GM18520 (cell line): ENCODE measurements around the gene KIAA0930.

Experiments
- ATAC-seq: cut with Tn5 transposase; IDR thresholded peaks from one replicate; pipeline ENCODE4 v1.9.1; 2021; ENCODE audit not compliant: unreplicated experiment

The KIAA0930 gene

DNA sequence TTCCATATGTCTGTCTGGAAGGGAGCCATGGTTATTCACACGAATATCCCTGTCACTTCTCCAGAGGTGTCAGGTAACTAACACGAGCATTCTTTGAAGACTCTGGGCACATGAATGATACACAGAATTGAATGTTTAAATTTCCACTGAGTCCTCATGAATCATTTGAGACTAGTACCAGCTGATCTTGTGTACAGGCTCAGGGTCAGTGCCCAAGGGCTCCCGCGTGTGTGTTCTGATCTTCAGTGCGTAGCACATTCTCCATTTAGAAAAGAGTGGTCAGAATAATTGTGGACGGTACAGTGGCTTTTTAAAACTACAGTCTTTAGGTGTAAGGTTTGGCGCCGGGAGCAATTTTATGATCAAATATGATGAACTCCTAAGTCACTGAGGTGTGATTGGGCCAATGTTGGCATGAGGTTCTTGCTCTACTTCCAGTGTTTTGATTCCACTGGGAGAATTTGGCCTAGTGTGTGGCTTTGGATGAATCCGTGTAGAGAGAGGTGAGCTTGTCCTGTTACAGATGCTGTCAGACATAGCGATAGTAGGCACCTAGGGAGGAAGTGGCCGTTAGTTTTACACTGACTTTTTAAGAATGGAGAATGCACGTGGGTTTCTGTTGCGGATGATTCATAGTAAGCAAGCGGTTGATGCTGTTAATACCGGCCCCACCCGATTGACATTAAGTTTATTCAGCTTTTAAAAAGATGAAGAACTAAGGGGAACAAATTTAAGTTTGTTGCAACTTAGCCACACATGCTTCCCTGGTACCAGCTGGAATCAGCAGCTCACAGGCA, 54.8 kb downstream of the KIAA0930 start:
- ATAC-seq, result no peak

DNA sequence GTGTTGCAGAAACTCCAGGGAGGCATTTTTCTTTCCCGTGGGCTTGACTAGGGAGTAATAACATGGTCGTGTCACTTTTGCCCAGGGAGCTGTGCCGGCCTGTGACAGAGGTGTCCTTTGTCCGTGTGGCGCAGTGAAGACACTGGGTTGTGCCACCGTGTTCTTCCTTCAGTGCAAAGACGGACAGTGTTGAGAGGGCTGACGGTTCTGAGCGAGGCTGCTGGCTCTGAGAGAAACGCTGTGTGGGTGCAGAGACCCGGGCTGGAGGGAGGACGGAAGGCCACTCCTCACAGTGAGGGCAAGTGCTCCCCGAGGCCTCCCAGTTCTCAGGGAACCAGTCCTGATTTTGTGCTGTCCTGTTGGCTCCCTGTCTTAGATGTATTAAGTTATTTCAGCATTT, 56.7 kb downstream of the KIAA0930 start:
- no peak for ATAC-seq

DNA sequence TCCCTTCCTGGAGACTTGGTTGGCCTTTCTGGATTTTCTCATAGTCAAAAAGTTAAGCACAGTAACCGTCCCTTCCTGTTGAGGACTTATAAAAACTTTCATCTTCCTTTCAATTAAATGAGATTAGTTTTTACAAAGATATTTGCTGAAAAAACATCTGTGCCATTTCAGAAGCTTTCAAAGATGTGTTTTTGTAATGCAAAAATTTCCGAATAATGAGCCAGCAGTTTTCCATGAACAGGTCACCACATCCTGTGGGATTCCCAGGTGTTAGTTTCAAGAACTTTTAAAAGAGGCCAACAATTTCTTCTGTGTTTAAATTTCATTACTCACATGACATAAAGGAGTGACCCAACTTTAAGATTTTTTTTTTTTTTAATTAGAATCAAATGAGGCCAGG, 58.9 kb downstream of the KIAA0930 start:
- ATAC-seq, result no peak

DNA sequence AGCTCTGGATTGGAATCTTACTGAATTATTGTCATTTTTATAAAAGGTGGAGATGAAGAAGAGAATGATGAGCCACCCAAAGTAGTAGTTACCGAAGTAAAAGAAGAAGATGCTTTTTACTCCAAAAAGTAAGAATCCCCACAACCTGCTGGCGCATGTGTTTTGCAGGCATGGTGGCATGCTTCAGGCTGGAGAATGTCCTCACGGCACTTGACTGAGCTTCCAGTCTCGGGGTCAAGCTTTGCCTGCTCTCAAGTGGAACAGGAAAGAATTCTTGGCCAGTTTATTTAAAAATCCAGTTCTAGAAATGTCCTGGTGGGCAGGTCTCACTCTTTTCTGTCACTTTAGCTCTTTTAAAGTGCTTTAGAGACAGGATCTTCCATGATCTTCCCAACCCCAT, 59.5 kb downstream of the KIAA0930 start:
- ATAC-seq, result no peak

DNA sequence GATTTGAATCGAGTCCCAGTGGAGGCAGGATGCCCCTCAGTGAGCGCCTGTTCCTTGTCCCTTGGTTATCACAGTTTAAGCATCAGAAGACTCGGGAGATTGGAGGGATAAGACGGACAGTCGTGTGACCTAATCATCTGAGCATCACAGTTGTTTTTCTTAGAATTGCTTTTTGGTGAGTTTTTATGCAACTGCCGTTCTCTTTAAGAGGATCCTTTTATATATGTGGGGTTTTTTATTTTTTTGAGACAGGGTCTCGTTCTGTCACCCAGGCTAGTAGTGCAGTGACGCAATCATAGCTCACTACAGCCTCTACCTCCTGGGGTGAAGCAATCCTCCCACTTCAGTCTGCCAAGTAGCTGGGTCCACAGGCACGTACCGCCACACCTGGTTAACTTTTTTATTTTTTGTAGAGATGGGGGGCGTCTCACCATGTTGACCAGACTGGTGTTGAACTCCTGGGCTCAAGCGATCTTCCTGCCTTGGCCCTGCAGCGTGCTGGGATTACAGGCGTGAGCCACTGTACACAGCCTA, 60.5 kb downstream of the KIAA0930 start:
- no peak for ATAC-seq

DNA sequence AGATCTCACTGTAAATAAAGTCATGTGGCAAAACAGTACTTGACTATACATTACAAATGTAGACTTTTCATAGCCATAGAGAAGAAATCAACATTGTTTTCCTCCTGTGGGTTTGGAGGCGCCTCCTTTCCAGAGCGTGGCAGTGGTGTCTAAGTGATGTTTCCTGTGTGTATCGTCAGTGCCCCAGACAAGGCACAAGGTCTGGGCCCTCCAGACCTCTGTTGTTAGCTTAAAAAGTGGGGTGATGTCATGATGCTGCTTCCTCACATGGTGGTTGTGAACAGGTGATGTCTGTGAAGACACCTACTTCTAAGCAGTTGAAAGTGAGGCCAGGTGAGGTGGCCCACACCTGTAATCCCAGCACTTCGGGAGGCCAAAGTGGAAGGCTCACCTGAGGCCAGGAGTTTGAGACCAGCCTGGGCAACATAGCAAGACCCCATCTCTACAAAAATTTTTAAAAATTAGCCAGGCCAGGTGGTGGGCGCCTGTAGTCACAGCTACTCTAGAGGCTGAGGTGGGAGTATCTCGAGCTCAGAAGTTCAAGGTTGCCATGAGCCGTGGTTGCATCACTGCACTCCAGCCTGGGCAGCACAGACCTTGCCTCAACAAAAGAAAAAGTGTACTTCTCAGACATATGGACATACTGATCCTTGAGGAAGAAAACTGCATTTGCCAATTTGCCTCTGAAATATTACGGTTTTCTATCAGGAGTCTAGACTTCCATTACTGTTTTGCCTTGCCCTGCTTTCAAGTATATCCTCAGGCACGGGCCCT, 61.2 kb downstream of the KIAA0930 start:
- ATAC-seq, result no peak

DNA sequence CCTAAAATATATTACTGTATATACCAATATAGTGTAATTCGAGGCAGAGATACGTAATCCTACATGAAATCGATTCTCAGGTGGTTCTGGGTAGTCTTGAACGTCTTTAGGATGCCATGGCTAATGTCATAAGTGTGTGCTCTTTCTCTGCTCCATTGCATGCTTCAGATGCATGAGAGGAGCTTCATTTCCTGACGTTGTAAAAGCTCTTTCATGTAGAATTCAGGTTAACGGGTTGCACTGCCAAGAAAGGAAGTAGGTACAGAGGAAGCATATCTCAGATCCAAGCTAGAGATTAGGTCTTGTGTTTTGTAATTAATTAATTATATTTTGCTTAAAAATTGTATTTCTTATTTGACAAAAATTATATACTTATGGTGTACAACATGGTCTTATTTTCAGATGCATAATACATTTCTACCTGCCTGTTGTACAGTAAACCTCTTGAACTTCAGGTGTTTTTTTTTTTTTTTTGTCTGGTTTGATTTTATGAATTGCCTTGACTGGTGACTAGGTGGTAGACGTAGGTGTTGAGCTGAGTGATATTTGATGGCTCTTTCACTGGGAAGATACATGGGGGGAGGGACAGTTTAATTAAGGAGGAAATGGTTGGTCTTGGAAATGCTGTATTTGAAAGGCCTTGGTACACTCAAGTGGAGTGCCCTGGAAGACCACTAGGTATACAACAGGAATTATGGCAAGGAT, 67.7 kb downstream of the KIAA0930 start:
- ATAC-seq, result no peak

DNA sequence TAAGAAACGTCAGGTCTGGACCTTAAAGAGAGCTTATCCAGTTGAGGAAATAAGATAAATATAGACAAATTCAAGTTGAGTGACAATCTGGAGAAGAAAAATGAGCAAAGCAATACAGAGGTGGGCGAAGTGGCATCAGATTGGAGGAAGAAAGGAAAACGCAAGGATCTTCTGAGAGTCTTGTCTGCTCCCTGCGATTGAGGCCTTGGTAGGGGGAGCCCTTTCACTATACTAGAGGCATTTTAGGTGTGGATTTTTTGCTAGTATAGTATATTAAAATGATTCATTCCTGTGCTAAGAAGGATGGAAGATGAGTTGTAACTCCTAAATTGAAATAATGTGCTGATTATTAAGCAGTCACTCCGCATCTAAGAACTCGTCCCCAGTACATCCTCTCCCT, 68.9 kb downstream of the KIAA0930 start:
- ATAC-seq, result no peak

DNA sequence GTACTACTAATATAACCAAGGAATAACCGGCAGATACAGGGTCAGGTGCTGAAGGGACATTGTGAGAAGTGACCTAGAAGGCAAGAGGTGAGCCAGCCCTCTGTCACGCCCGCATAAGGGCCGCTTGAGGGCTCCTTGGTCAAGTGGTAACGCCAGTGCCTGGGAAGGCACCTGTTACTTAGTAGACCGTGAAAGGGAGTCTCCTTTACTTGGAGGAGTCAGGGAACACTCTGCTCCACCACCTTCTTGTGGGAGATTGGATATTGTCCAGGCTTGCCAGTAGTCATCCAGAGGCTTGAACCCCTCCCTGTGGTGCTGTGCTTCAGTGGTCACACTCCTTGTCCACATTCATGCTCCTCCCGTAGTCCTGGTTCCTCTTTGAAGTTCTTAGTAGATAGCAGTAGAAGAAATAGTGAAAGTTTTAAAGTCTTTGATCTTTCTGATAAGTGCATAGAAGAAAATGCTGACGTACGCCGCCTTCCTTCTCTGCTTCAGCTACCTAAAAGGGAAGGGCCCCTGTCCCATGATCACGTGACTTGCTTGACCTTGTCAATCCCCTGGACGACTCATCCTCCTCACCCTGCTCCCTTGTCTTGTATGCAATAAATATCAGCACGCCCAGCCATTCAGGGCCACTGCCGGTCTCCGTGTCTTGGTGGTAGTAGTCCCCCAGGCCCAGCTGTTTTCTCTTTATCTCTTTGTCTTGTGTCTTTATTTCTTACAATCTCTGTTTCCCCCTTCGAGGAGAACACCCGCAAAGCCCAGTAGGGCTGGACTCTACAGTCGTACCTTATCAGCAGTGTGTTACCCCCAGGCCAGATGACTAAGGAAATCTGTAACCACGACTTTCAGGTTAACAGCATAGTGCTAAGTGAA, 70.9 kb downstream of the KIAA0930 start:
- ATAC-seq, result no peak

DNA sequence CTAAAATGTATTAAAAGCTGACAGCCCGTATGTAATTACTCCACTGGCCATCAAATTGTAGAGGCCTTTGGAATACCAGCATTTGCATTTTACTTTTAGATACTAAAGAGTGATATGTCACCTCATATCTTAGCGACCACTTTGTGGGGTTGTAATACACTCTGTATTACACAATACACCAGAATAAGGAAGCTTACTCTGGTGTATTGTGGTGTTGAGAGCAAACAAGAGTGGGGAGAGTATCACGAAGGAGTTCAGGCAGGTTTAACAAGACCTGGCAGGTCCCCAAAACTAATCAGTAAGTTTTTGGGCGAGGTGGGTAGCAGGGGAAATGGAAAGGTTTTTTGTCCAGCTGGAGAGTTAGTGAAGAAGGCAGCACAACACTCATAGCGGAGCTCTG, 73.8 kb downstream of the KIAA0930 start:
- no peak for ATAC-seq

DNA sequence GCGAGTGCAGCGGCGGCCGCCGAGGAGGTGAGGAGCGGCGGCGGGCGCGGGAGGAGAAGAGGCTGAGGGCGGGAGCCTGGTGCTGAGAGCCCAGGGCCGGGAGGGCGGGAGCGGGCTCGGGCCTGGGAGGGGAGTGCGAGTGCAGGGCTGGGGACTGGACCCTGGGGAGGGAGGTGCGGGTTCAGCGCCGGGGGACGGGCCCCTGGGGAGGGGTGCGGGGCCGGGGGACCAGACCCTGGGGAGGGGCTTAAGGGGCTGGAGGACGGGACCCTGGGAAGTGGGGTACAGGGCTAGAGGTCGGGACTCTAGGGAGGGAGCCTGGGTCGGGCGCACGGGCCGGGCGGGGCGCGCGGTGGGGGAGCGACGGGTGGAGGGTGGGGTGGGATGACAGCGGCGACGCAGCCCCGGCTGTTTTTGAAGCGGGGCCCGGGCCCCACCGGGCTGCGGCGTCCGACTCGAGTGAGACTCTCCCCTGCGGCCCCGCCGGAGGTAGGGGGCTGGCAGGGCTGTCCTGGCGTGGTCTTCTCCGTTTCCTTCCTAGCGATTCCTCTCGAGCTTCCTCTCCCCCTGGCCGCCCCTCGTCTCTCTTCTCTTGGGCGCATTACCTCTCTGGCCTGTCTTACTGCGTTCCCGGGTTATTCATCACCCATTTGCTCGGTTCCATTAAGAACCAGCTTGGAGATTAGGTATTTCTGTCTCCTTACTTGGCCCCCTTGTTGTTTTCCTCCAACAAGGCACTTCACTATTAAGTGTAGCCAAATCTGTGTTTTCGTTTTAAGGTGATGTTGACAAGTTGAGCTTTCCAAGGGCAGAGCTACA, 76.2 kb downstream of the KIAA0930 start:
- ATAC-seq, result peak; percentile 3

DNA sequence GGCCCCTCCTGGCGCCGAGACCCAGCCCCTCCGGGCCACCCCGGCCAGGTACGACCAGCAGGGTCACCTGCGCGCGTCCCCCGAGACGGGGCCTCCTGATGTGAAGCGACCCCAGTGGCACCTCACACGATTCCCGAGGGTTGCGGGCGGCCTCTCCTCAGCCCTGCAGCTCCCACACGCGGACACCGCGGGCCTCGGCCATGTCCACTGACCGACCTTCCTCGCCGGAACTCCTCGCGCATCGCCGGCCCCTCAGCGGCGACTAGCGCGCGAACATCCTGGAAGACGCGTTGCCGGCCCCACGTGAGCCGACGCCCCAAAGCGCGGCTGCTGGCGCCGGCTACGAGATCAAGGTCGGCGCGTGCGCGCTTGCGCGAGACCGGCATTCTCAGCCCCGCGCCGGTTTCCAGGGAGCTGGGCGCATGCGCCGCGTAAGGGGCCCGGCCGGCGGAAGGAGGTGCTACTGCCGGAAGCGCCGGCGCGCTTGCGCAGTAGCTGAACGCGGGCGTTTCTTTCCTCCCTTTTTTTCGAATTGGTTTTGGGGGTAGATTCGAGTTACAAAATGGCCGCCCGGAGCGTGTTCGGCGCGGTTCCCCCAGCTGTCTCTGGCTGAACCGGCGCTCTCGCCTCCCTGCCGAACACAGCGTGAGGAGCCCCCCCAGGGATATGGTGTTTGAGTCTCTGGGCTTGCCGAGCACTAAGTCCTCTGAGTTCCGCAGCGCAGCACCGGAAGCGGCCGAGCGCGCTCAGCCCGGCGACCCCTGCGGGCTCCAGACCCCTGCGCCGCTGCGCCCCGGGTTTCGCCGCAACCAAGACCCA, 77.0 kb downstream of the KIAA0930 start, which contains the start of gene NUP50:
Gene NUP50, plus strand, starts transcription at position 475 of the 819 bp plus-strand sequence. CDS start 4,253 bp downstream, outside the sequence.
- peak; percentile 73 for ATAC-seq

DNA sequence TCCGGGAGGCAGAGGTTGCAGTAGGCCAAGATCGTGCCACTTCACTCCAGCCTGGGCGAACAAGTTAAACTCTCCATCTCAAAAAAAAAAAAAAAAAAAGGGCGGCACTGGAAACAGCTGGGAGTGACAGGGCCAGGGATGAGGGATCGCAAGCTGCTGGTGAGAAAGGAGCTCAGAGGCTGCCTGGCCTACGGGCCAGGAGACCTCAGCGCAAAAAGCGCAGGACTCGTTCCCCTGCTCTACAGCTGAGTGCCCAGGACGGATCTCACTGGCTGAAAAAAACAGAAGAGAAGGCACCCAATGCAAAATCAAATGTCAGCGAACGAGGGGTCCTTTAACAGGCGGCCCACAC, 77.6 kb downstream of the KIAA0930 start:
- ATAC-seq, result no peak

DNA sequence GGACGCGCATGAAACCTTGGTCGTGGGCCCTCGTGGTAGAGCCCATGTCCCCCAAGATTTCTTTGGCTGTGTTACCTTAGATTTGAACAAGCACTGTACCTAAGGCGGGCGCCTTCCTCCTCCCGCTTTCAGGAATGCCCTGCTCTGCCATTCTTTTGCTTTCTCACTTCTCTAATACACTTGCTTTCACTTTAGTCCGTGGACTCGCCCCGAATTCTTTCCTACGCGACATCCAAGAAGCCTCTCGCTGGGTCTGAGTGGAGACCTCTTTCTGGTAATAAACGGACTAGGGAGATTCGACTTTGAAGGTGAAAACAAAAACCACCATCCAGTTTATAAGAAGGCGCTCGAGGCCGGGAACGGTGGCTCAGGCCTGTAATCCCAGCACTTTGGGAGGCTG, 78.2 kb downstream of the KIAA0930 start:
- ATAC-seq, result no peak

DNA sequence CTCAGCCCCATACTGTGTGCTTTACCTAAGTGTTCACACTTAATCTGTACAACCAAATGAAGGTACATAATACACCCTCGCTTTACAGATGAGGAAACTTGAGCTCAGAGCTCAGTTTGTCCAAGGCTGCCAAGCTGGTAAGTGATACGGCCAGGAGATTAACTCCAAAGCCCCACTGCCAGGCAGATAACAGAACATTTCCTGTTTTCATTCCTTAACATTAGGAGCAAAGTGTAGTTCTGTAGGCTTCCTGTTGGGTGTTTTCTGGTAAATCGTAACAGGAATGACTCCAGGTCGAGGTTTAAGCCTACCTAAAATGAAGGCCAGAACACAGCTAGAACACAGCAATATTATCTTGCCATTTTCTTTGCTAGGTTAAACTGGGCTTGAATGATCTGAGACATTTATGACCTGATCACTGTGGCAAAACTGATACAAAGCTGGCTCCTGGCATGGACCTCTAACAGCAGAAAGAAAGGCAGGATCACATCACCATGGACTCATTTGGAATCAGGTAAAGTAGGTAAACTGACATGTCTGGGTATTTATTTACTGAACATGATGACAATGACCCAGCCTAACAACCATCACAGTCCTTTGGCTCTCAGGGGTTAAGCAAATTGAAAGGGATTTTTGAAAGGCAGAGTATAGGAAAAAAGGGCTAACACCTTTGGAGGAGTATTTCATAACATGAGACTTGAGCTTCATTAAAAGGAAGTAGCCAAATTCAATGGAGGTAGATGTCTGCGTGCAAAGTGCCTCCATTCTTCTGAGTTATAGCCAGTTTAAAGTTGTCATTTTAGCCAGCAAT, 80.8 kb downstream of the KIAA0930 start:
- ATAC-seq, result no peak

DNA sequence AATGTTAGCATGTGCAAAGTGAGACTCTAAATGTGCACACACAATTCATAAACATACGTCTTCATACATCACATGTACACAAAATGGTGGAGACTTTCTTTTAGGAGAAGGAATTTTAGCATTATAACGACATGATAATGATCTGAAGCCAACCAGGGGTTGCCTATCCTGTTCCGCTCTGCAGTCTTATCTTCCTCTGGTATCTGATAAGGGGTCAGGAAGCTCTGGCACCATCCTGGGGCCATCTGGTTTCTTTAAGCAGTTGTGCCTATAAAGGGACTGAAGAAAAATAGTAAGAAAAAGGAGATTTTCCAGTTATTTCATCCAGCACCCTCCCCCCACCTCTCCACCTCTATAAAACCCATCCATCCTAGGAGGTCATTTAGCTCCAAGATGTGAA, 82.8 kb downstream of the KIAA0930 start:
- no peak for ATAC-seq

DNA sequence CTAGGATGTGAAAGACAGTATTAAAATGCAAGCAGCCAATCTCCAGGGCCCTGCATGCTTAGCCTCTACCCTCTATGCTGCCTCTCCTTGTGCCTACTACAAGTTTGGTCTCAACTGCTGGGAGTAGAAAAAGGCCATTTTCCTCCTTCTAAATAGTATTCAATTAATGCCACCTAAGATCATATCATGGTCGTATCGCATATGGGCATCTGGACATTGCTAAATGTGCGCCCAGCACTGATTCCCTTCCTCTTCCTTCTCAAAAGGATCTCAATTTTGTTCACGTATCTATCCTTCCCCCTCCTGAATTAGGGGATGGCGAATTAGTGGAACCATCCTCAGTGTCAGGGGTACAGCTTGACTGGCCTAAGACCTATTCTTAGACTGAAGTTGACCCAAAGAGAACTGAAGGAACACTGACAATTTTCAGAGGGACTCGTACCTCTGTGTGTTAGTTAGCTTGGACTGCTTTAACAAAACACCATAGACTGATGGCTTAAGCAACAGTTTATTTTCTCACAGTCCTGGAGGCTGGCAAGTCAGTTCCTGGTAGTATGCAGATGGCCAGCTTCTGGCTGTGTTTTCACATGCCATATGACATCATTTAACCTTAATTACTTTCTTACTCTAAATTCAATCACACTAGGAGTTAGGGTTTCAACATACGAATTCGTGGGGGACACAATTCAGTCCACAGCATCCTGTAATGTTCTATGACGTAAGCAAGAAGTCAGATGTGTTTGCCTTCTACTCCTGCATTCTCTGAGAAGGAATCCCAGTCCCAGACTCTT, 85.4 kb downstream of the KIAA0930 start:
- ATAC-seq, result no peak
